IMR-90 (cell line): ENCODE data around the gene CDK11A. TPM values are rescaled to one million over a fixed set of nuclear protein-coding genes. Genes with fewer than 3 reads are reported as not detected.

Source experiments
- ATAC-seq: fragments of 200-7000 bp; cut with Tn5 transposase; 2 replicates; pipeline ENCODE4 v1.9.1; 2020; ENCODE audit warnings: low read depth, mild to moderate bottlenecking, moderate library complexity
- BruUV-seq: library from RNA; stranded (reverse); fragments of 400-500 nt; replicated peaks from 2 replicates; lab custom pipeline; 2021; lab: Mats Ljungman, UMichigan
- CTCF ChIA-PET: fragments of 300-600 bp; formaldehyde crosslinking; extraction: SDS; loops from one replicate; lab custom pipeline; 2021; ENCODE audit warnings: antibody characterized with exemption; lab: Yijun Ruan, JAX
- POLR2A ChIA-PET: fragments of 300-600 bp; sonication (Branson Sonifier 250); formaldehyde crosslinking; loops from one replicate; lab custom pipeline; 2022; ENCODE audit warnings: antibody characterized with exemption; ENCODE audit not compliant: unreplicated experiment; lab: Charles Lee
- DNase-seq: peaks from one replicate; pipeline ENCODE4 v3.0.0; 2013
- H2AFZ ChIP-seq: replicated peaks from 2 replicates; pipeline ENCODE3; 2013; ENCODE audit warnings: low read length, mild to moderate bottlenecking; ENCODE audit not compliant: poor library complexity
- H2AK5ac ChIP-seq: 2 replicates; pipeline ENCODE4 v1.6.1; 2013; ENCODE audit warnings: low read depth, low read length, inconsistent platforms
- H2AK9ac ChIP-seq: replicated peaks from 2 replicates; pipeline ENCODE3; 2013; ENCODE audit warnings: mild to moderate bottlenecking, low read depth, low read length, moderate library complexity; ENCODE audit not compliant: poor library complexity
- H2BK120ac ChIP-seq: 2 replicates; pipeline ENCODE4 v1.6.1; 2013; ENCODE audit warnings: low read depth, low read length, inconsistent platforms
- H2BK15ac ChIP-seq: 3 replicates; pipeline ENCODE4 v1.6.1; 2013; ENCODE audit warnings: low read depth, low read length, inconsistent platforms
- H2BK20ac ChIP-seq: 2 replicates; pipeline ENCODE4 v1.6.1; 2013; ENCODE audit warnings: low read depth, mild to moderate bottlenecking, inconsistent platforms, low read length, moderate library complexity
- H2BK5ac ChIP-seq: 2 replicates; pipeline ENCODE4 v1.6.1; 2013; ENCODE audit warnings: mild to moderate bottlenecking, low read depth, low read length, inconsistent platforms; ENCODE audit not compliant: poor library complexity, severe bottlenecking
- H3K14ac ChIP-seq: replicated peaks from 2 replicates; pipeline ENCODE4 v1.6.1; 2013; ENCODE audit warnings: low read depth, low read length, inconsistent platforms
- H3K18ac ChIP-seq: 2 replicates; pipeline ENCODE4 v1.6.1; 2013; ENCODE audit warnings: low read depth, low read length, control low read depth
- H3K23ac ChIP-seq: 2 replicates; pipeline ENCODE4 v1.6.1; 2013; ENCODE audit warnings: low read depth, low read length, inconsistent platforms
- H3K27ac ChIP-seq: 2 replicates; pipeline ENCODE4 v1.5.1; 2013; ENCODE audit warnings: mild to moderate bottlenecking, control low read depth, low read length; ENCODE audit not compliant: insufficient read depth
- H3K27me3 ChIP-seq: 2 replicates; pipeline ENCODE4 v1.6.1; 2013; ENCODE audit warnings: low read length; ENCODE audit not compliant: control insufficient read depth, insufficient read depth
- H3K36me3 ChIP-seq: 2 replicates; pipeline ENCODE4 v1.6.1; 2013; ENCODE audit warnings: low read length, mixed read lengths; ENCODE audit not compliant: control insufficient read depth, insufficient read depth
- H3K4ac ChIP-seq: 2 replicates; pipeline ENCODE4 v1.6.1; 2013; ENCODE audit warnings: low read depth, low read length, inconsistent platforms
- H3K4me1 ChIP-seq: 2 replicates; pipeline ENCODE4 v1.6.1; 2013; ENCODE audit warnings: low read length, mixed read lengths; ENCODE audit not compliant: control insufficient read depth, insufficient read depth
- H3K4me2 ChIP-seq: 2 replicates; pipeline ENCODE4 v1.6.1; 2013; ENCODE audit warnings: low read depth, mild to moderate bottlenecking, control low read depth, low read length, moderate library complexity
- H3K4me3 ChIP-seq: 2 replicates; pipeline ENCODE4 v1.5.1; 2013; ENCODE audit warnings: low read depth, mild to moderate bottlenecking, control low read depth, low read length, moderate library complexity; ENCODE audit not compliant: insufficient read depth
- H3K56ac ChIP-seq: 2 replicates; pipeline ENCODE4 v1.6.1; 2013; ENCODE audit warnings: low read length, inconsistent platforms; ENCODE audit not compliant: insufficient read depth; ENCODE audit errors: extremely low read depth
- H3K79me1 ChIP-seq, 2 experiments: 2 replicates each; pipeline ENCODE4 v1.6.1; 2013; ENCODE audit warnings: low read length in 2 of 2, inconsistent platforms in 1 of 2, low read depth in 1 of 2
- H3K9ac ChIP-seq: 2 replicates; pipeline ENCODE4 v1.6.1; 2013; ENCODE audit warnings: low read depth, low read length, control low read depth
- H3K9me1 ChIP-seq: 2 replicates; pipeline ENCODE4 v1.6.1; 2013; ENCODE audit warnings: low read length, inconsistent platforms; ENCODE audit not compliant: insufficient read depth
- H3K9me3 ChIP-seq: 2 replicates; pipeline ENCODE4 v1.6.1; 2013; ENCODE audit warnings: low read length; ENCODE audit not compliant: control insufficient read depth, insufficient read depth
- H4K20me1 ChIP-seq: 2 replicates; pipeline ENCODE4 v1.6.1; 2013; ENCODE audit warnings: low read length, inconsistent platforms; ENCODE audit not compliant: insufficient read depth
- H4K5ac ChIP-seq: 2 replicates; pipeline ENCODE4 v1.6.1; 2013; ENCODE audit warnings: mild to moderate bottlenecking, low read depth, low read length, control low read depth
- H4K8ac ChIP-seq, 2 experiments: 2 replicates each; pipeline ENCODE4 v1.6.1; 2013; ENCODE audit warnings: low read depth in 2 of 2, low read length in 2 of 2, control low read depth in 1 of 2, inconsistent platforms in 1 of 2
- H4K91ac ChIP-seq: 2 replicates; pipeline ENCODE4 v1.6.1; 2013; ENCODE audit warnings: low read depth, low read length, inconsistent platforms; ENCODE audit not compliant: insufficient read depth
- BHLHE40 ChIP-seq: fragments of 150-350 bp; IDR thresholded peaks from 2 replicates; pipeline ENCODE4 v1.6.1; 2016; ENCODE audit warnings: mild to moderate bottlenecking, low read depth, low read length
- CTCF ChIP-seq: conservative IDR thresholded peaks from 2 replicates; pipeline ENCODE4 v1.5.1; 2012; ENCODE audit warnings: mild to moderate bottlenecking, low read depth, low read length, improper control_type of control experiment
- MAFK ChIP-seq: IDR thresholded peaks from 2 replicates; pipeline ENCODE4 v1.6.1; 2012; ENCODE audit warnings: low read depth, low read length, improper control_type of control experiment
- MAZ ChIP-seq: IDR thresholded peaks from 2 replicates; pipeline ENCODE4 v1.6.1; 2012; ENCODE audit warnings: low read depth, mild to moderate bottlenecking, low read length, improper control_type of control experiment, moderate library complexity, borderline replicate concordance
- MXI1 ChIP-seq: IDR thresholded peaks from 2 replicates; pipeline ENCODE4 v1.6.1; 2012; ENCODE audit warnings: low read depth, mild to moderate bottlenecking, low read length, moderate library complexity, borderline replicate concordance
- SMC3 ChIP-seq: fragments of 150-350 bp; IDR thresholded peaks from 2 replicates; pipeline ENCODE4 v1.6.1; 2016; ENCODE audit warnings: low read depth, mild to moderate bottlenecking, antibody characterized with exemption, low read length, moderate library complexity
- WGBS, 2 experiments: methylation state at CpG; one replicate each; pipeline versions ENCODE4 v1.1.5 to v1.1.7; 2013; ENCODE audit warnings: missing lambda C conversion rate in 2 of 2; ENCODE audit not compliant: insufficient read length in 1 of 2; ENCODE audit errors: extremely low coverage in 2 of 2; 5-methylcytosine and 5-hydroxymethylcytosine counted together
- dilution Hi-C: fragments of 300-500 bp; cut with HindIII; formaldehyde crosslinking; loops from one replicate; pipeline ENCODE4 v1.14.3; 2018; ENCODE audit warnings: low sequenced_read_pairs; ENCODE audit not compliant: unreplicated experiment
- in situ Hi-C: fragments of 300-500 bp; cut with MboI; formaldehyde crosslinking; loops from 3 replicates; pipeline ENCODE4 v1.14.3; 2019; ENCODE audit warnings: low sequenced_read_pairs, inconsistent platforms, mixed read lengths
- intact Hi-C: fragments of 100-400 bp; cut with micrococcal nuclease; formaldehyde crosslinking; loops from 2 replicates; pipeline ENCODE4 v1.10.0; 2022
- polyA plus RNA-seq, 3 experiments: library from polyadenylated mRNA; depleted of rRNA; stranded (reverse); fragments of >200 nt; gene quantifications; 2 replicates each; pipeline ENCODE4 v1.2.3, GENCODE V29; 2012; ENCODE audit warnings: low replicate concordance in 1 of 3
- total RNA-seq: library from RNA; depleted of rRNA; stranded (reverse); fragments of >200 nt; gene quantifications from 2 replicates; pipeline ENCODE4 v1.2.3, GENCODE V29; 2012

Gene CDK11A
- total and polyA plus RNA-seq, 2 of the 4 experiments (the other 2 are of a cell fraction): 1.8 to 20.0 TPM

GRCh38 chr1:1761504-1762376 lies 37.6 kb upstream of the CDK11A start:
- no peak overlapping the region for H2AK9ac ChIP-seq
- H3K79me1 ChIP-seq: peaks cover 16 to 48% of the 10 kb centered on the region in 2 experiments
- no peak for TF ChIP-seq MAFK
- TF ChIP-seq BHLHE40: no peak
- no peak for TF ChIP-seq SMC3
- no peak for TF ChIP-seq MAZ
- TF ChIP-seq CTCF: no peak
- no peak for TF ChIP-seq MXI1
- no peaks in the 10 kb centered on the region for H3K9me3 ChIP-seq
- no peak overlapping the region for H2AK5ac ChIP-seq
- H4K5ac ChIP-seq: no peak overlapping the region
- no TSS peak for BruUV-seq
- no peak overlapping the region for H4K8ac ChIP-seq
- H3K56ac ChIP-seq: no peak overlapping the region
- no peak overlapping the region for H3K14ac ChIP-seq
- CTCF ChIA-PET: no interaction called here
- no peak overlapping the region for H3K4me2 ChIP-seq
- no peak overlapping the region for H4K91ac ChIP-seq
- no peak overlapping the region for H3K18ac ChIP-seq
- in situ Hi-C loops: no loop called here
- H2BK120ac ChIP-seq: no peak overlapping the region
- H3K23ac ChIP-seq: no peak overlapping the region
- H3K4me1 ChIP-seq: no peaks in the 10 kb centered on the region
- no peak overlapping the region for H2AFZ ChIP-seq
- H4K20me1 ChIP-seq: peaks cover 19% of the 10 kb centered on the region
- H3K4ac ChIP-seq: no peak overlapping the region
- no peak overlapping the region for H3K4me3 ChIP-seq
- H3K27ac ChIP-seq: no peak overlapping the region
- H2BK20ac ChIP-seq: no peak overlapping the region
- 100% methylated on average over 9 of the region's 23 CpGs; no CpG with 5 or more reads in 1 of the 2 experiments for WGBS, 2 experiments
- H3K27me3 ChIP-seq: no peaks in the 10 kb centered on the region
- no peak overlapping the region for H2BK15ac ChIP-seq
- no peak overlapping the region for H3K9ac ChIP-seq
- no peak overlapping the region for H2BK5ac ChIP-seq
- POLR2A ChIA-PET: no interaction called here
- intact Hi-C loops: no loop called here
- ATAC-seq (no peak), DNase-seq (no peak)
- H3K36me3 ChIP-seq: peaks cover 50% of the 10 kb centered on the region
- no peaks in the 10 kb centered on the region; the same call in 1 of the 2 replicates for H3K9me1 ChIP-seq
- dilution Hi-C loops: no loop called here
